DND-41 (cell line): ENCODE data around the gene ZNF845.
"Not testable (repeated sequence)": the region's sequence is repeated elsewhere in the genome, so short reads cannot be mapped to it uniquely, and the experiment has no call there.

Experiments used
- ATAC-seq: fragments of 200-7000 bp; cut with Tn5 transposase; 3 replicates; pipeline ENCODE4 v1.9.1; 2021; ENCODE audit warnings: low read depth; ENCODE audit not compliant: insufficient read depth
- DNase-seq: peaks from one replicate; pipeline ENCODE4 v3.0.0-alpha.2; 2020
- H2AFZ ChIP-seq: 2 replicates; pipeline ENCODE4 v1.6.0; 2012; ENCODE audit warnings: low read depth, low read length
- H3K27ac ChIP-seq: 2 replicates; pipeline ENCODE4 v1.5.1; 2012; ENCODE audit warnings: low read length, inconsistent platforms
- H3K27me3 ChIP-seq: fragments of 200-600 bp; sonication (generic); 2 replicates; pipeline ENCODE4 v1.6.0; 2012; ENCODE audit warnings: low read length, mild to moderate bottlenecking, inconsistent platforms; ENCODE audit not compliant: insufficient read depth, poor library complexity
- H3K36me3 ChIP-seq: 2 replicates; pipeline ENCODE4 v1.5.1; 2012; ENCODE audit warnings: low read length, inconsistent platforms; ENCODE audit not compliant: insufficient read depth
- H3K4me1 ChIP-seq: 2 replicates; pipeline ENCODE4 v1.5.1; 2012; ENCODE audit warnings: mild to moderate bottlenecking, low read length; ENCODE audit not compliant: insufficient read depth
- H3K4me2 ChIP-seq: 2 replicates; pipeline ENCODE4 v1.6.0; 2012; ENCODE audit warnings: mild to moderate bottlenecking, moderate library complexity, low read length, inconsistent platforms; ENCODE audit not compliant: insufficient read depth
- H3K4me3 ChIP-seq, 2 experiments: fragments of 200-600 bp in 1 of 2; shearing (Covaris generic) in 1 of 2; 2 replicates each; pipeline ENCODE4 v1.5.1; 2012 to 2016; ENCODE audit warnings: inconsistent platforms in 2 of 2, low read length in 2 of 2, mild to moderate bottlenecking in 2 of 2, low read depth in 1 of 2, moderate library complexity in 1 of 2
- H3K79me2 ChIP-seq: 2 replicates; pipeline ENCODE4 v1.6.0; 2012; ENCODE audit warnings: low read length, inconsistent platforms; ENCODE audit not compliant: insufficient read depth
- H3K9ac ChIP-seq: 2 replicates; pipeline ENCODE4 v1.6.0; 2012; ENCODE audit warnings: low read depth, mild to moderate bottlenecking, inconsistent platforms, low read length, moderate library complexity
- H3K9me3 ChIP-seq: 2 replicates; pipeline ENCODE4 v1.5.1; 2012; ENCODE audit warnings: low read length, moderate library complexity, mild to moderate bottlenecking, inconsistent platforms; ENCODE audit not compliant: insufficient read depth, severe bottlenecking
- H4K20me1 ChIP-seq: 2 replicates; pipeline ENCODE4 v1.6.0; 2012; ENCODE audit warnings: low read length; ENCODE audit not compliant: insufficient read depth
- CTCF ChIP-seq: IDR thresholded peaks from 2 replicates; pipeline ENCODE4 v1.5.1; 2012; ENCODE audit warnings: borderline replicate concordance, low read length, moderate library complexity, mild to moderate bottlenecking; ENCODE audit not compliant: poor library complexity, severe bottlenecking; ENCODE audit errors: extremely low read depth
- EZH2 ChIP-seq: IDR thresholded peaks from 3 replicates; pipeline ENCODE4 v1.6.1; 2012; ENCODE audit warnings: borderline replicate concordance, low read depth, mild to moderate bottlenecking, moderate library complexity, low read length, inconsistent platforms; ENCODE audit not compliant: severe bottlenecking

ZNF845 gene

GRCh38 chr19:53311897-53312296 is 21.7 kb upstream of the ZNF845 start:
- H3K27me3 ChIP-seq, result peaks cover 19% of the 10 kb centered on the region
- TF ChIP-seq EZH2, result no peak
- TF ChIP-seq CTCF, result no peak
- H3K4me1 ChIP-seq, result peaks cover 9% of the 10 kb centered on the region; the same call in 1 of the 2 replicates
- H3K27ac ChIP-seq, result no peak overlapping the region
- no peak overlapping the region for H2AFZ ChIP-seq
- ATAC-seq, result no peak
- H3K79me2 ChIP-seq, result no peaks in the 10 kb centered on the region
- DNase-seq, result no peak
- H3K9ac ChIP-seq, result no peak overlapping the region
- H3K36me3 ChIP-seq, result no peaks in the 10 kb centered on the region
- no peak overlapping the region for H3K4me2 ChIP-seq
- no peak overlapping the region for H3K4me3 ChIP-seq
- H3K9me3 ChIP-seq, result no peaks in the 10 kb centered on the region
- no peaks in the 10 kb centered on the region for H4K20me1 ChIP-seq

- peaks cover 9% of the 10 kb centered on the region for H3K4me1 ChIP-seq
- no peaks in the 10 kb centered on the region for H3K9me3 ChIP-seq
- H3K9ac ChIP-seq, result no peak overlapping the region
- TF ChIP-seq CTCF (no peak), EZH2 (no peak)
- H2AFZ ChIP-seq, result no peak overlapping the region
- no peaks in the 10 kb centered on the region for H3K27me3 ChIP-seq
- no peak overlapping the region for H3K27ac ChIP-seq
- ATAC-seq (no peak), DNase-seq (no peak)
- H3K36me3 ChIP-seq, result no peaks in the 10 kb centered on the region
- H4K20me1 ChIP-seq, result no peaks in the 10 kb centered on the region
- H3K4me3 ChIP-seq, result no peak overlapping the region
- no peak overlapping the region for H3K4me2 ChIP-seq
- H3K79me2 ChIP-seq, result peaks cover 4% of the 10 kb centered on the region
These were observed 4.6 kb upstream of the ZNF845 start for GRCh38 chr19:53328967-53329366.

DNA sequence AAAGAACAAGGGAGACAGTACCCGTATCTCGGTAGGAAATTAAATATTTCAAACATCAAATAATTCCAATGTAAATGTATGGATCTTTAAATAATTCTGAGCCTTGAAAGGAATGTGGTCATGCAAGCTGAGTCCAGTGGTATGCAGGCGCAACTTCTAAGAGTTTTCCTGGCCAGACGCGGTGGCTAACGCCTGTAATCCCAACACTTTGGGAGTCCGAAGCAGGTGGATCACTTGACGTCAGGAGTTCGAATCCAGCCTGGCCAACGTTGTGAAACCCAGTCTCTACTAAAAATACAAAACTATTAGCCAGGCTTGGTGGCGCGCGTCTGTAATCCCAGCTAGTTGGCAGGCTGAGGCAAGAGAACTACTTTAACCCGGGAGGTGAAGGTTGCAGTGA is 1.1 kb upstream of the ZNF845 start:
- TF ChIP-seq CTCF (no peak), EZH2 (no peak)
- peak overlapping the region; percentile 99 for H3K4me2 ChIP-seq
- no peaks in the 10 kb centered on the region for H3K27me3 ChIP-seq
- H3K9me3 ChIP-seq, result no peaks in the 10 kb centered on the region
- DNase-seq (no peak), ATAC-seq (no peak)
- H3K27ac ChIP-seq, result no peak overlapping the region
- H2AFZ ChIP-seq, result peak overlapping the region; percentile 99
- peaks cover 40% of the 10 kb centered on the region for H3K79me2 ChIP-seq
- H3K4me3 ChIP-seq, result peak overlapping the region; percentile 76 to 77; a peak in 3 of 4 replicates
- peaks cover 3% of the 10 kb centered on the region; the same call in 1 of the 2 replicates for H4K20me1 ChIP-seq
- peaks cover 35% of the 10 kb centered on the region for H3K4me1 ChIP-seq
- H3K36me3 ChIP-seq, result no peaks in the 10 kb centered on the region
- H3K9ac ChIP-seq, result peak overlapping the region; percentile 68

GRCh38 chr19:53333066-53333462 is 485 bp upstream of the ZNF845 start:
- Histone ChIP-seq H3K9me3 (no peaks in the 10 kb centered on the region), H3K79me2 (peaks cover 45% of the 10 kb centered on the region), H3K27me3 (no peaks in the 10 kb centered on the region), H3K4me3 (peak overlapping the region; percentile 76 to 77), H2AFZ (peak overlapping the region; percentile 99), H3K4me1 (peaks cover 35% of the 10 kb centered on the region), H3K36me3 (peaks cover 5% of the 10 kb centered on the region), H3K4me2 (peak overlapping the region; percentile 99), H4K20me1 (peaks cover 7% of the 10 kb centered on the region; the same call in 1 of the 2 replicates), H3K27ac (peak overlapping the region; percentile 76), H3K9ac (peak overlapping the region; percentile 68)
- TF ChIP-seq EZH2 (no peak), CTCF (no peak)
- DNase-seq, result peak; percentile 63
- ATAC-seq, result peak; percentile 59

DNA sequence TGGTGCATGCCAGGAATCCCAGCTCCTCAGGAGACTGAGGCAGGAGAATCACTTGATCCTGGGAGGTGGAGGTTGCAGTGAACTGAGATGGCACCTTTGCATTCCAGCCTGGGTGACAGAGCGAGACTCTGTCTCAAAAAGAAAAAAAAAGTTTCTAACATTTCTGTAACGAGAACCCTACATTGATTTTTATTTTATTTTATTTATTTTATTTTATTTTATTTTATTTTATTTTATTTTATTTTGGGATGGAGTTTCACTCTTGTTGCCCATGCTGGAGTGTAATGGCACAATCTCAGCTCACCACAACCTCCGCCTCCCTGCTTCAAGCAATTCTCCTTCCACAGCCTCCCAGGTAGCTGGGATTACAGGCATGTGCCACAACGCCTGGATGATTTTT is 10.9 kb downstream of the ZNF845 start:
- not testable (repeated sequence) for H3K27me3 ChIP-seq, H2AFZ ChIP-seq, H3K9ac ChIP-seq, H3K27ac ChIP-seq, H3K4me3 ChIP-seq, H3K4me1 ChIP-seq, ATAC-seq, H3K4me2 ChIP-seq, DNase-seq, H3K9me3 ChIP-seq, H4K20me1 ChIP-seq, H3K79me2 ChIP-seq
- peaks cover 82% of the 10 kb centered on the region for H3K36me3 ChIP-seq
